ENCODE results near the gene EHD3.

EHD3 gene

DNA sequence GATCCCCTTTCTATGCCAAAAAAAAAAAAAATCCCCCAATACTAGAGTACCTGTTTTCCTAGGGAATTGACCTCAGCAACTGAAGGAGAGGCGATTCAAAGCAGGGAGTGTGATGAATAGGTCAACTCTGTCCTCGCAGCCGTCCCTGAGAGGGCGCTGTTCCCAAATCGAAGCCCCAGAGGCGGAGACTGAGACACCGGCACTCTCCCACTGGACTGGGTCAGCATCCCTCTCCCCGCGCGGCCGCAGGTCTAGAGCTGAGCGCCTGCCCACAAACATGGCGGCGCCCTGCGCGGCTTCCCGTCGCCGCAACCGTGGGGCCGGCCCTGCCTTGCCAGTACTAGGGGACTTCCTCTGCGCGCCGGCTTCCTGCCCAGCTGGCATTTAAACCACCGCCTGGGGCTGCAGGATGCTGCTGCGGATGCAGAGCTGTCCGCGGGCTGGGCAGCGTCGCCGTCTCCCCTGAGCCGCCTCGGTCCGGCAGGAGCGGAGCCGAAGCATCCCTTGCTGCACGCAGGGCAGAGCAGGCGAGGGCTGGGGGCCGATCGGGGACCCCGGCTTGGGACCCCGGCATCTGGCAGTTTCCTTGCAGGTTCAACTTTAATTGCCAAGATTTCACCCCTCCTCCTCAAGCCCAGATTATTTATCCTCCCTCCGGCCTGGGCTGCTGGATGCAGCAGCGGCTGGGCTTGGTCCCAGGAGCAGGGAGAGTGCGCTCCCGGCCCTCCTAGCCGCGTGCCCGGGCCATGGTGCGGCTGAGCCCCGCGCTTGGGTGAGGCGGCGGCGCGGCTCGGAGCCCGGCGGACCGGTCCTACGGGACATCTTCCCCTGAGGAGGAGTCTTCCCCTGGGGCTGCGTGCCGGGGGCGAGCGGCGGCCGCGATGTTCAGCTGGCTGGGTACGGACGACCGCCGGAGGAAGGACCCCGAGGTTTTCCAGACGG, at the start of gene EHD3:
Gene EHD3, plus strand, starts transcription at position 412 of the 942 bp plus-strand sequence. Its CDS starts 470 bp downstream, at position 882.
- no peaks in the 10 kb centered on the region for H3K9me3 Mint-ChIP-seq
- no peaks in the 10 kb centered on the region for H3K36me3 Mint-ChIP-seq (ENCODE audit: low read depth)
- peak within 1 kb of the TSS; percentile 70 for H3K27ac Mint-ChIP-seq
- H3K4me3 Mint-ChIP-seq = peak within 1 kb of the TSS; percentile 78
- H3K27me3 Mint-ChIP-seq = peaks cover 3% of the 10 kb centered on the region
- H3K4me1 Mint-ChIP-seq (ENCODE audit: low read depth) = peaks cover 18% of the 10 kb centered on the region

DNA sequence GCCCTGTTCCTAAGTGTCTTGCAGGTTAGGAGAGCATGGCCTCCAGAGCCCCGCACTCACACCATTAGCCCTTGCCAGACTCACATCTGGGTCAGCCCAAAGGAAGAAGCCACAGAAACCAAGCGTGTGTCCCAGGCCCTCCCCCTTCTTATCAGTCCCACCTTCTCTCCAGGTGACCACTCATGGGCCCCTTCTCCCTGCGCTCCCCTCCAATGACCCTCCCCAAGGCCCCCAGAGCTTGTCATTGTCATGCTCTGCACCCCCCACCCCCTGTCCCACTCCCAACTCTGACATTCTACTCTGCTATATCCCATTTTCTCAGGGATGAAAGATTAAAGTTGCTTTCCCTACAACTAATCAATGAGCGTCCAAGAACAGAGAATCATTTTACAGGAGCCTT, 46.8 kb upstream of the EHD3 start:
- H3K36me3 Mint-ChIP-seq (ENCODE audit: low read depth) = no peaks in the 10 kb centered on the region
- H3K4me1 Mint-ChIP-seq (ENCODE audit: low read depth) = no peaks in the 10 kb centered on the region
- no peaks in the 10 kb centered on the region for H3K9me3 Mint-ChIP-seq
- H3K27me3 Mint-ChIP-seq = no peaks in the 10 kb centered on the region
- no peak overlapping the region for H3K27ac Mint-ChIP-seq
- H3K4me3 Mint-ChIP-seq = no peak overlapping the region

DNA sequence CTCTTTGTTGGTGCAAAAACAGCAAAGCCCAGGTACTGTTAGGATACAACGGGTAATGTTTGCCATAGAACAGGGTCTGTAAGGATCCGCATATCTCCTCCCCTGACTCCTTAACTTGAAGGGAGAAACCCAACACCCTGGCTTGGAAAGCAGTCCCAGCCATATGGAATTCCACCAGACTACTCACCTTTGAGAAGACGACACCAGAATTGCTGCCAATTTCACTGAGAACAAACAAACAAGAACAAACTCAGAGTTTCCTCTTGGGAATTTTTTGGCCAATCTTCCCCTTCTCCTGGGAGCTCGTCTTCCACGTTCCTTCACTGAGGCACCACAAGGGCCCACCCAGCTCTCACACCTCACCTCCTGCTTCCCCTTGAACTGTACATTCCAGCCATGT, 45.8 kb upstream of the EHD3 start:
- Mint-ChIP-seq H3K36me3 (ENCODE audit: low read depth) (no peaks in the 10 kb centered on the region), H3K4me3 (no peak overlapping the region), H3K27ac (no peak overlapping the region), H3K9me3 (no peaks in the 10 kb centered on the region), H3K27me3 (no peaks in the 10 kb centered on the region), H3K4me1 (ENCODE audit: low read depth) (no peaks in the 10 kb centered on the region)

DNA sequence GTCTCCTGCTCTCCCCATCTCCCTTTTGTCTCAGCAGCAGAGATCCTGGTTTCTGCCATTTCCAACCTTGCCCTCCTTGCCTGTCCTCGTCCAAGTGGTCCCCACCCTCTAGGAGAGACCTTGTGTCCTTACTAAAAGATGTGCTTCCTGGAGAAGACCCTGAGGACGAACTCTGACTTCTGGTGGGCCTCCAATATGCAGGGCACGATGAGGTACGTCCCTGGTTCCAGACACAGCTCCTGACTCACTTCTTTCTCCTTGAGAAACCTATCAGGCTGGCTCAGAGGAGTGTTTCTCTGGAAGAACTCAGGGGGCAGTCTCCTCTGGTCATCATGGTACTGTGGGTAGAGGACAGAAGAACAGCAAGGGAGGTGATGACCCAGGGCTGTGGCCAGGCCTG, 44.8 kb upstream of the EHD3 start:
- no peaks in the 10 kb centered on the region for H3K27me3 Mint-ChIP-seq
- no peak overlapping the region for H3K4me3 Mint-ChIP-seq
- no peaks in the 10 kb centered on the region for H3K4me1 Mint-ChIP-seq (ENCODE audit: low read depth)
- no peak overlapping the region for H3K27ac Mint-ChIP-seq
- H3K36me3 Mint-ChIP-seq (ENCODE audit: low read depth) = no peaks in the 10 kb centered on the region
- H3K9me3 Mint-ChIP-seq = no peaks in the 10 kb centered on the region

DNA sequence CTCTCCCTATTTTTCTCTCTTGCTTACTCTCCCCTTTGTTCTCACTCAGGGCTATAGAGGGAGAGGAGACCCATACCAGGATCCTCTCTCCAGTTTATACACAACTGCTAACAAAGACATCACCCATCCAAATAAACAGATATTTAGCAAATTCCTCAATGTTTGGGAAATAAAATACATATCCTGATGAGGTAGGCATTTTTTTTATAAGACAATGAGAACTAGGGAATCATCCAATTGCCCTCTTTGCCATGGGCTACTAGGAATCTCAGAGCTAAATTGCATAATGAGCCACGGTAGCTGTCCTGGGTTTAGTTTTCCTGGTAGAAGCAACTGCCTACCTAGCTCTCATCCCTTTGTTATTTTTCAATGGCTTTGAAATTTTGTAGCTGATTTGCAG, 43.8 kb upstream of the EHD3 start:
- Mint-ChIP-seq H3K4me1 (ENCODE audit: low read depth) (no peaks in the 10 kb centered on the region), H3K27me3 (no peaks in the 10 kb centered on the region), H3K4me3 (no peak overlapping the region), H3K9me3 (no peaks in the 10 kb centered on the region), H3K27ac (no peak overlapping the region), H3K36me3 (ENCODE audit: low read depth) (no peaks in the 10 kb centered on the region)

DNA sequence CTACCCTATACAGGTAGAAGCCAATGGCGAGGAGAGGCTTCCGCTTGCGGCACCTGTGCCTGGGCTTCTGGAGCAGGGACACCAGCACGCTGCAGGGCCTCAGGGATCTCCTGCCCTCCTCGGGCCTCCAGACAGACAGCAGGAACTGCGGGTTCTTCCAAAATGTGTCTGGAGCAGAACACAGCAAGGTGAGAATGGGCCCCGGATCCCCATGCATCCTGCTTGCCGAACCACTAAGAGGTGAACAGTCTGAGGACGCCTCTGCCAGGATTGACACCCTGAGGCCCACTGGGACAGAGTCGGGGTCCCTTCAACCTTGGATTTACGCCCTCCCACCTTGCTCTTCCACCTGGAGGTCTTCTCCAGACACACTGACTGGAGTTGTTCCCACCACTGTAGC, 42.0 kb upstream of the EHD3 start:
- H3K27ac Mint-ChIP-seq = no peak overlapping the region
- no peaks in the 10 kb centered on the region for H3K4me1 Mint-ChIP-seq (ENCODE audit: low read depth)
- no peaks in the 10 kb centered on the region for H3K9me3 Mint-ChIP-seq
- no peaks in the 10 kb centered on the region for H3K36me3 Mint-ChIP-seq (ENCODE audit: low read depth)
- H3K4me3 Mint-ChIP-seq = no peak overlapping the region
- H3K27me3 Mint-ChIP-seq = no peaks in the 10 kb centered on the region

DNA sequence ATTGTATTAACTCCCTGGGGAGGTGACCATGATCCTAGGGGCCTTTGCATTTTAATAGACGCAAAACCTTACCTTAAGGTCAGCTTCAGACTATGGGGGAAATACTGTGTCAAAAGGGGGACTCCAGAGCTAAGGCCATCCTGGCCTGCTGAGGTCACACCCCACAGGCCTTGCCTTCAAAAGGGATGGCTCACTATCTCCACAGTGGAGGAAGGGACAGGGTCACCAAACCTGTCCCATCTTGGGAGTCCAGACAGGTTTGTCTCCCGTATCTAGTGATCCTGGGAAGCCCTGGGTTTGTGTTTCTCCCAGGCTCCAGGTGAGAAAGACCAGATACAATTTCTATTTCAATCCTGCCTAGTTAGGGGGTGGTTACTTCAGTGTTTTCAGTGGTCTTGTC, 41.6 kb upstream of the EHD3 start:
- no peak overlapping the region for H3K4me3 Mint-ChIP-seq
- H3K4me1 Mint-ChIP-seq (ENCODE audit: low read depth) = no peaks in the 10 kb centered on the region
- no peaks in the 10 kb centered on the region for H3K9me3 Mint-ChIP-seq
- no peaks in the 10 kb centered on the region for H3K27me3 Mint-ChIP-seq
- no peaks in the 10 kb centered on the region for H3K36me3 Mint-ChIP-seq (ENCODE audit: low read depth)
- no peak overlapping the region for H3K27ac Mint-ChIP-seq

DNA sequence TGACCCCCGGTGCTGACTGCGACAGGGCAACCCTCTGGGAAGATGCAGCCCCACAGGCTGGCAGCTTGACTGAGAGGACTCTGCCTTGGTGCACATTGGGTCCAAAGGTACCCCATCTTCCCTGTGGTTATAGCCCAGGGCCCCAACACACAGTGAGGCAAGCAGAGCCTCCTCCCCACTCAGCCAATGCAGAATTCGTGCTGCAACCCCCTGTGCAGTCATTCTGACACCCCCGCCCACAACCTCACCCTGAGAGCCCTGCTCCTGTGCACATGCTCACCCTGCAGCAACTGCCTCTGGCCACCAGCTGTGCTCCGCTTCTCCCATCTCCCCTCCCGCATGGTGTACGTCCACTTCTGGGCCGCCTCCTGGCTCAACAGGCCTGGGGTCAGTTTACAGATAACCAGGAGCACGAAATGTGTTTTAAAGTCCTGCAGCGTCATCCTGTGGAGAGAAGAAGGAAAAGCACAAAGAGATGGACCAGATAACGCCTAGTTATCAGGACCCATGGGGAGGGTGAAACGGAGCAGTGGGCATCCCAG, 41.0 kb upstream of the EHD3 start:
- Mint-ChIP-seq H3K4me1 (ENCODE audit: low read depth) (no peaks in the 10 kb centered on the region), H3K4me3 (no peak overlapping the region), H3K27me3 (no peaks in the 10 kb centered on the region), H3K36me3 (ENCODE audit: low read depth) (no peaks in the 10 kb centered on the region), H3K27ac (no peak overlapping the region), H3K9me3 (no peaks in the 10 kb centered on the region)

DNA sequence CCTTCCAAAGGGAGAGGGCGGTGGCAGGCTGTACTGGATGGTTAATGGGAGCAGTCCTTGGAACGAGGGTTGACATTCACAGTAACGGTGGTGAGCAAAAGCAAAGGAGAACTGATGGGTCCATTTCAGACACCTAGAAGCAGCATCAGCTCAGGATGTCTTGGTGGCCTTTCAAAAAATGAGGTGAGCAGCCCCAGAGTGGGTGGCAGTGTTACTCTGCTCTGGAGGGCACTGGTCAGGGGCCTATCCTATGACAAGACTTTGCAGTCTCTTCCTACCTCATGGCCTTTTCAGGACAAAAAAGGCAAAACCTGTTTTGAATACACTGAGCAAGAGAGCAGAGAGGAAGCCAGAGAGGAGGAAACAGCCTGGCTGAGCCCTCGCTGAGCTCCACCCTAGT, 40.1 kb upstream of the EHD3 start:
- no peaks in the 10 kb centered on the region for H3K27me3 Mint-ChIP-seq
- no peaks in the 10 kb centered on the region for H3K36me3 Mint-ChIP-seq (ENCODE audit: low read depth)
- no peak overlapping the region for H3K27ac Mint-ChIP-seq
- H3K9me3 Mint-ChIP-seq = peaks cover 2% of the 10 kb centered on the region
- H3K4me1 Mint-ChIP-seq (ENCODE audit: low read depth) = no peaks in the 10 kb centered on the region
- no peak overlapping the region for H3K4me3 Mint-ChIP-seq

DNA sequence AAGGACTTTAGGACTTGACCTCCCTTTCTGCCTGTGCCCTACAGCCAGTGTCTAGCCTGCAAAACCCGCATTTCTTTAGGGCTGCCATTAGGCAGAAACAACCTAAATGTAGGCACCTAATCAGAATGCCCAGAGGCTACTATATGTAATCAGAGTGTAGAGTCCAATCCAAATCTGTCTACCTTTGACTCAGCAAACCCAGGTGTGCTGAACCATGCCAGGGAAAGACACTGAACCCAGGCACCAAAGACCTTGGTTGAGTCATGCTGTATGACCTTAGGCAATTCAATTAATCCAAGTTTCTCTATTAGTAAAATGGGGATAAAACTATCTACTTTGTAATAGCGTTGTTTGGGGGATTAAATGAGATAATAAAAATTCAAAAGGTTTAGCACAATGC, 37.3 kb upstream of the EHD3 start:
- no peaks in the 10 kb centered on the region for H3K4me1 Mint-ChIP-seq (ENCODE audit: low read depth)
- peaks cover 5% of the 10 kb centered on the region for H3K9me3 Mint-ChIP-seq
- no peaks in the 10 kb centered on the region for H3K36me3 Mint-ChIP-seq (ENCODE audit: low read depth)
- no peak overlapping the region for H3K27ac Mint-ChIP-seq
- H3K4me3 Mint-ChIP-seq = no peak overlapping the region
- no peaks in the 10 kb centered on the region for H3K27me3 Mint-ChIP-seq

DNA sequence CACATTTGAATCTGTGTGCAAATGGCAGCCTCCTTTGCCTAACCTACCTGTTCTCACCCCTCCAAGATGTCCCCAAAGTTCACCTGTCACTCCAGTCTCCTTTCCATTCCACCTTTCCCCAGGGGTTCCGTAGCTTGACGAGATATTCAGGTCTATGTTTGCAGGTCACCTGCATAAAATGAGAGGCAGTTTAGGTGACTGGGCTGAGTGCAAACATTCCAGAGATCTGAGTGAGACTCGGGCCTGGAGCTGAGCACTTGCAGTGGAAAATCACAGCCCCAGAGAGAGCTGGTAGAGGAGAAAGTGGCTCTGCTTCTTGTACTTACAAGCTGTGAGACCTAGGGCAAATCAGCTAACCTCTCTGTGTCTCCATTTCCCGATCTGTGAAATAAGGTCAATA, 36.8 kb upstream of the EHD3 start:
- H3K27ac Mint-ChIP-seq = no peak overlapping the region

DNA sequence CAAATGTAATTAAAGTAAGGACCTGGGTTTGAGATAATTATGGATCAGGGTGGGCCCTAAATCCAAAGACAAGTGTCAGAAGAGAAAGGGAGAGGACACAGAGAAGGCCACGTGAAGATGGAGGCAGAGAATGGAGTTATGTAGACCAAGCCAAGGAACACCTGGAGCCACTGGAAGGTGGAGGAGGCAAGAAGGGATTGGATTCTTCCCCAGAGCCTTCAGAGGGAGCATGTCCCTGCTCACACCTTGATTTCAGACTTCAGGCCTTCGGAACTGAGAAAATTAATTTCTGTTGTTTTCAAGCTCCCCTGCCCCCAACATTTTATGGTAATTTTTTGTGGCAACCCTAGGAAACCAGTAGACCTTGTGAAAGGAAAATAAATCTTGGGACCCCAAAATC, 36.3 kb upstream of the EHD3 start:
- no peaks in the 10 kb centered on the region for H3K36me3 Mint-ChIP-seq (ENCODE audit: low read depth)
- H3K4me1 Mint-ChIP-seq (ENCODE audit: low read depth) = no peaks in the 10 kb centered on the region
- H3K27me3 Mint-ChIP-seq = no peaks in the 10 kb centered on the region
- peaks cover 5% of the 10 kb centered on the region for H3K9me3 Mint-ChIP-seq
- no peak overlapping the region for H3K4me3 Mint-ChIP-seq
- no peak overlapping the region for H3K27ac Mint-ChIP-seq

More for the DNA sequence above, 36.8 kb upstream of the EHD3 start:
- Mint-ChIP-seq H3K27me3 (no peaks in the 10 kb centered on the region), H3K36me3 (ENCODE audit: low read depth) (no peaks in the 10 kb centered on the region), H3K4me1 (ENCODE audit: low read depth) (no peaks in the 10 kb centered on the region), H3K4me3 (no peak overlapping the region), H3K9me3 (peaks cover 5% of the 10 kb centered on the region)

DNA sequence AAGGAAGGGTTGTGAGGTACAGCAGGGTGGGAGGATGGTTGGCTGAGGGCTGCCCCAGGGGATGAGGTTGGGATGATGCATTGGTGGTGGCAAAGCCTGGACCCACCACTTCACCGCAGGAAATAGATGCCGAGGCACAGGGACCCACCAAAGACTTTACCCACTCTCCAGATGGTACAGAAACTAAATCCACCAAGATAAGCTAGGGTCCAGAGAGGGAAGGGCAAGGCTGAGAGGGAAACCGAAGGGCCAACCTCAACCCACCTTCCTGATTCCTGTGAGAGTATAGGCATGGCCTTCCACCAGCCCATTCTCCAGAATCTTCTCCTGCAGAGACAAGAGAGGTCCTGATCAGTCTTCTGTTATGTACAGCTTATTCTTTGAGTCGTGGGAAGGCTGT, 34.7 kb upstream of the EHD3 start:
- H3K27me3 Mint-ChIP-seq = no peaks in the 10 kb centered on the region
- peaks cover 5% of the 10 kb centered on the region for H3K9me3 Mint-ChIP-seq
- no peaks in the 10 kb centered on the region for H3K36me3 Mint-ChIP-seq (ENCODE audit: low read depth)
- no peaks in the 10 kb centered on the region for H3K4me1 Mint-ChIP-seq (ENCODE audit: low read depth)
- no peak overlapping the region for H3K27ac Mint-ChIP-seq
- H3K4me3 Mint-ChIP-seq = no peak overlapping the region

DNA sequence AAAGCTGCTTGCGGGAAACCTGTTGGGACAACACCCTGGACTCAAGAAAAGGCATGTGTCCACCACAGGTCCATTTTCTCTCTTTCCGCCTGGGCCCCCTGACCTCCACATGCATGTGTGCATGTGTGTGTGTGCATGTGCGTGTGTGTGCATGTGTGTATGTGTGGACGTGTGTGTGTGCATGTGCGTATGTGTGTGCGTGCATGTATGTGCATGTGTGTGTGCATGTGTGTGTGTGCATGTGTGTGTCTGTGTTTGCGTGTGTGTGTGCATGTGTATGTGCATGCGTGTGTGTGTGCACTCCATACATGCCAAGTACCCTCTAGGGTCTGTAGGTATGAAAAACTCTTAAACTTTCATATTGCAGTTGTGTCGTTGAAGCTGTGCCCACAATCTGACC, 33.0 kb upstream of the EHD3 start:
- Mint-ChIP-seq H3K36me3 (ENCODE audit: low read depth) (no peaks in the 10 kb centered on the region), H3K27ac (no peak overlapping the region), H3K27me3 (no peaks in the 10 kb centered on the region), H3K4me3 (no peak overlapping the region), H3K9me3 (peaks cover 5% of the 10 kb centered on the region), H3K4me1 (ENCODE audit: low read depth) (no peaks in the 10 kb centered on the region)

DNA sequence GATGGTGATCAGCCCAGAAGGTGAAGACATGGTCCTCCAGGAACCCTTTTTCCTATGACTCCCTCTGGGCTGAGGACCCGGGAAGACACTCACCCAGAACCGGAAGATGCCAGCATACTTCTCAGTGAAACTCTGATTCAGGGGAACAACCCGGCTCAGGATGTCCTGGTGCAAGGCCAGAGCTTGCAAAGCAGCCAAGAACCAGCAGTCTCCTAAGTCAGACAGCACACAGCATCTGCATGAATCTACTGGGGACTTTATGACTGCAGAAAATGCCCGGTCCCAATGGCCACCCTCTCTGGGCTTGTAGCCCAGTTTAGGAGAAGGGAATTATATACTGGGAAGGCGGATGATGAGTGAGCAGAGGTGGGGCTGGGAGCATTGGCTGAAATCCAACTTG, 31.9 kb upstream of the EHD3 start:
- Mint-ChIP-seq H3K9me3 (peaks cover 5% of the 10 kb centered on the region), H3K4me1 (ENCODE audit: low read depth) (no peaks in the 10 kb centered on the region), H3K4me3 (no peak overlapping the region), H3K27me3 (no peaks in the 10 kb centered on the region), H3K36me3 (ENCODE audit: low read depth) (no peaks in the 10 kb centered on the region), H3K27ac (no peak overlapping the region)

DNA sequence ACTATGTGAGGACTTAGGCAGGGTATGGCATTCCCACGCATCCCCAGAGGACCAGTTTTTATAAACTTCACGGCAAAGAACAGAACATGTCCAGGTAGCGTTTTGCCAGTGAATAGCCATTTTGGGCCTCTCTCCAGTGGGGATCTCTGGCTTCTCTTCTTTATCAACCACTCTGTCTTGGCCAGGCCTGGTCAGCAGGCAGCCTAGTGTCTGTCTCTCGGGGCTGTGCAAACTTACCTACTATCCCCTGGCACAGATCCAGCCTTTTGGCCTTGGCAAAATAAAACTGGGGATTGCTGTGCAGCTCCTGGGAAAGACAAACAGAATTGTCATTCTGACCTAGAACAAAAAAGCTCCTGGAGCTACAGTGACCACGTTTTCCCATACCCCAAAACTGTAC, 31.1 kb upstream of the EHD3 start:
- Mint-ChIP-seq H3K9me3 (peaks cover 5% of the 10 kb centered on the region), H3K36me3 (ENCODE audit: low read depth) (no peaks in the 10 kb centered on the region), H3K4me3 (no peak overlapping the region), H3K27ac (no peak overlapping the region), H3K4me1 (ENCODE audit: low read depth) (no peaks in the 10 kb centered on the region), H3K27me3 (no peaks in the 10 kb centered on the region)

Measured in stimulated activated naive CD8-positive, alpha-beta T cell treated with anti-CD3 and anti-CD28 coated beads, Interleukin-15, Interleukin-2, amounts not matched to agents 100 ng/mL and 50 ng/mL, for 24 hours (primary cell).